Left lung (tissue), 10 donors: ENCODE measurements around the gene PRR33. TPM values are rescaled to one million over a fixed set of nuclear protein-coding genes. Genes with fewer than 3 reads are reported as not detected.

ENCODE experiments used
- ATAC-seq: fragments of 200-7000 bp; cut with Tn5 transposase; one replicate; pipeline ENCODE4 v1.9.1; 2020; ENCODE audit warnings: moderate library complexity
- DNase-seq, 4 donors: peaks; one replicate each; pipeline ENCODE4 v3.0.0-alpha.2; 2013 to 2020
- H3K27ac ChIP-seq, 2 donors: fragments of 200-600 bp; sonication (generic) in 1 of 2; one replicate each; pipeline versions ENCODE4 v1.5.0 to v1.8.0; 2020 to 2021
- H3K27me3 ChIP-seq, 2 donors: fragments of 200-600 bp; sonication (generic) in 1 of 2; one replicate each; pipeline versions ENCODE4 v1.5.0 to v1.8.0; 2020 to 2021
- H3K36me3 ChIP-seq, 2 donors: fragments of 200-600 bp; sonication (generic) in 1 of 2; one replicate each; pipeline versions ENCODE4 v1.5.0 to v1.8.0; 2020 to 2021
- H3K4me1 ChIP-seq, 2 donors: fragments of 200-600 bp; one replicate each; pipeline ENCODE4 v1.8.0; 2021
- H3K4me3 ChIP-seq, 2 donors: fragments of 200-600 bp; sonication (generic) in 1 of 2; one replicate each; pipeline versions ENCODE4 v1.5.0 to v1.8.0; 2020 to 2021; ENCODE audit warnings: mild to moderate bottlenecking in 1 of 2
- H3K9me3 ChIP-seq, 2 donors: fragments of 200-600 bp; sonication (generic) in 1 of 2; one replicate each; pipeline versions ENCODE4 v1.5.0 to v1.8.0; 2020 to 2021
- intact Hi-C, 2 donors: fragments of 100-400 bp; cut with DNase I; formaldehyde crosslinking; loops; one replicate each; pipeline versions ENCODE4 v1.11.2 to v1.14.2; 2022
- polyA plus RNA-seq, 6 donors: library from polyadenylated mRNA; unstranded; fragments of 120-200 nt; gene quantifications; one replicate each; pipeline ENCODE4 v1.2.1, GENCODE V29; 2013; ENCODE audit not compliant: insufficient read length in 6 of 6
- total RNA-seq, 2 donors: library from RNA; stranded (reverse); fragmentation: NEBNext Ultra II Directional; extraction: Animal tissue kit (Norgen Biotek cat#: 25700); gene quantifications; one replicate each; pipeline ENCODE4 v1.2.1, GENCODE V29; 2021
- TF ChIP-seq, protein P1 (sequence below), 2 donors: fragments of 200-600 bp; sonication (generic) in 1 of 2; IDR thresholded peaks; one replicate each; pipeline versions ENCODE4 v1.5.0 to v1.8.0; 2021; ENCODE audit warnings: antibody characterized with exemption in 2 of 2
- donor health status: DM: no; HTN: yes; CAD: no.
- donor health status: DM: no; HTN: no; CAD: no.

PRR33 gene
- total and polyA plus RNA-seq, 8 donors: 0.05 to 0.15 (median 0.11) TPM; not detected in 2

GRCh38 chr11:1890856-1891830, 552 bp downstream of the PRR33 start:
- peak in 1 of 4 donors; percentile 64 for DNase-seq
- H3K9me3 ChIP-seq: no peaks in the 10 kb centered on the region
- H3K27me3 ChIP-seq: peaks cover 0 to 30% of the 10 kb centered on the region in 2 donors
- no peak for ATAC-seq
- intact Hi-C loops: no loop called here
- TF ChIP-seq, protein P1, sequence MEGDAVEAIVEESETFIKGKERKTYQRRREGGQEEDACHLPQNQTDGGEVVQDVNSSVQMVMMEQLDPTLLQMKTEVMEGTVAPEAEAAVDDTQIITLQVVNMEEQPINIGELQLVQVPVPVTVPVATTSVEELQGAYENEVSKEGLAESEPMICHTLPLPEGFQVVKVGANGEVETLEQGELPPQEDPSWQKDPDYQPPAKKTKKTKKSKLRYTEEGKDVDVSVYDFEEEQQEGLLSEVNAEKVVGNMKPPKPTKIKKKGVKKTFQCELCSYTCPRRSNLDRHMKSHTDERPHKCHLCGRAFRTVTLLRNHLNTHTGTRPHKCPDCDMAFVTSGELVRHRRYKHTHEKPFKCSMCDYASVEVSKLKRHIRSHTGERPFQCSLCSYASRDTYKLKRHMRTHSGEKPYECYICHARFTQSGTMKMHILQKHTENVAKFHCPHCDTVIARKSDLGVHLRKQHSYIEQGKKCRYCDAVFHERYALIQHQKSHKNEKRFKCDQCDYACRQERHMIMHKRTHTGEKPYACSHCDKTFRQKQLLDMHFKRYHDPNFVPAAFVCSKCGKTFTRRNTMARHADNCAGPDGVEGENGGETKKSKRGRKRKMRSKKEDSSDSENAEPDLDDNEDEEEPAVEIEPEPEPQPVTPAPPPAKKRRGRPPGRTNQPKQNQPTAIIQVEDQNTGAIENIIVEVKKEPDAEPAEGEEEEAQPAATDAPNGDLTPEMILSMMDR (IDR thresholded peaks at IDR 0.05): no peak
- H3K4me1 ChIP-seq: peaks cover 0 to 27% of the 10 kb centered on the region in 2 donors
- H3K4me3 ChIP-seq: no peak overlapping the region
- H3K27ac ChIP-seq: no peak overlapping the region
- H3K36me3 ChIP-seq: peaks cover 0 to 34% of the 10 kb centered on the region in 2 donors

DNA sequence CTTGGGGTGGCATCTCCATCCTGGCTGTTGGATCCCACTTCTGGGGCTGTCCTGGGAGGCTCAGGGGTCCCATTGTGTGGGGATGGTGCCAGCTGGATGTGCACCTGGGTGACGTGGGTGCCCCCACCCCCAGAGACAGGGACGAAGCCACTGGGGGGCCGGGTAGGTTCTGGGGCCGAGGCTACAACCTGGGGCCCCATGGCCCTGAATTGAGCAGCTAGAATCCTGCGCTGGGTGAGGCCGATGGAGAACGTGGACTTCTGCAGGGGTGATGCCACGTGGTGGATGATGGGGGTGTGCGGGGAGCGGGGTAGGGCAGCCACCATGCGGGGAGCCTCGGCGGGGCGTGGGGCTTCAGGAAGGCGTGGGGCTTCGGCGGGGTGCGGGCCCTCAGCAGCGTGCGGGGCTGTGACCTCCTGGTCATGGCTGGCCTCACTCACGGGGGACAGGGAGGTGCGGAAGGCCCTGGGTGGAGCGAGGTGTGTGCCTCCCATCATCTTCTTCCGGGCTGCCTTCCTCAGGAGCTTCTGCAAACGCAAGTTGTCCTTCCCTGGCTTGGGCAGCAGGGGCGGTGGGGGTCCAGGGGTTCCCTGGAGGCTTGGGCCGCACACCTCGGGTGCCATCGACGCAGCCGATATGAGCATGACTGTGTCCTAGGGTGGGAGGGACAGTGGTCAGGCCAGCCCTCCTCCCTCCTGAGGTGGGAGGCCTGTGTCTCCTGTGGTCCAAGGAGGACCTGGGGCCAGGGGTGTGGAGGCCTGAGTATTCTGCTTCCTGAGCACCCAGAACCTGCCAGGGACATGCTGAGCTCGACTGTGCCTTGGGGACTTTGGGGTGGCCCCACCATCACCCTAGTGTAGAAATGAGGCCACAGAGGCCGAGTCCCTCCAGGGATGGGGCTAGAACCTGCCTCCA, 1.5 kb downstream of the PRR33 start:
- peak in 2 of 4 donors; percentile 31 to 74 for DNase-seq
- ATAC-seq: no peak
- TF ChIP-seq, protein P1 (IDR thresholded peaks at IDR 0.05): no peak
- no peak overlapping the region for H3K27ac ChIP-seq
- no peak overlapping the region for H3K4me3 ChIP-seq
- peaks cover 0 to 44% of the 10 kb centered on the region in 2 donors for H3K36me3 ChIP-seq
- peaks cover 0 to 30% of the 10 kb centered on the region in 2 donors for H3K27me3 ChIP-seq
- no peaks in the 10 kb centered on the region for H3K9me3 ChIP-seq
- H3K4me1 ChIP-seq: peaks cover 0 to 27% of the 10 kb centered on the region in 2 donors
- intact Hi-C loops: loop anchor here in 1 of 2 donors (5.0 kb wide), 1 partner anchor 262 kb away; no protein-coding TSS in a partner anchor

GRCh38 chr11:1889224-1889930, 2.3 kb downstream of the PRR33 start:
- ATAC-seq (peak; percentile 44), DNase-seq (peak in 2 of 4 donors; percentile 41 to 82)
- TF ChIP-seq, protein P1 (IDR thresholded peaks at IDR 0.05): no peak
- Histone ChIP-seq H3K36me3 (peaks cover 0 to 52% of the 10 kb centered on the region in 2 donors), H3K4me3 (no peak overlapping the region), H3K27me3 (peaks cover 0 to 30% of the 10 kb centered on the region in 2 donors), H3K9me3 (no peaks in the 10 kb centered on the region), H3K4me1 (peaks cover 0 to 27% of the 10 kb centered on the region in 2 donors), H3K27ac (no peak overlapping the region)
- intact Hi-C loops: loop anchor here in 1 of 2 donors (5.0 kb wide), 1 partner anchor 263 kb away; no protein-coding TSS in a partner anchor

DNA sequence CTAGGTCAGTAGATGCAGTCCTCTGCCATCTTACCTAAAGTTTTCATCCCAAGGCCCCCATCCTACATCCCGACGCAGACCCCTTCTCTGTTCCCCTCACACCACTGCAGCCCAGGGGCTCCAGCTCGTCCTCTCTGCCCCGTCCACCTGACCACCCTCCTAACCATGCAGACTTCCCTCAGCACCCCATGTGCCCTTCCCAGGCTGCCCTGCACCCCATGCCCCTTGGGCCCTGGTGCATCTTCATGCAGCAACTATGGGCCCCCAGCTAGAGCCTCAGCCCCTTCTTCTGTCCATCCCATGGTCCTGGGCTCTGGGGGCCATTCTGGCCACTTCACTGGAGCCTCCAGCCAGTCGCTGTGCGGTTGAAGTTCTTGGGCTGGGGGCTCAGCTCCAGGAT, 2.9 kb downstream of the PRR33 start:
- peaks cover 0 to 58% of the 10 kb centered on the region in 2 donors for H3K36me3 ChIP-seq
- no peaks in the 10 kb centered on the region for H3K9me3 ChIP-seq
- no peak for ATAC-seq
- TF ChIP-seq, protein P1 (IDR thresholded peaks at IDR 0.05): no peak
- H3K27me3 ChIP-seq: peaks cover 0 to 30% of the 10 kb centered on the region in 2 donors
- intact Hi-C loops: loop anchor here in 1 of 2 donors (5.0 kb wide), 1 partner anchor 263 kb away; no protein-coding TSS in a partner anchor
- H3K4me1 ChIP-seq: peaks cover 0 to 27% of the 10 kb centered on the region in 2 donors
- DNase-seq: peak in 1 of 4 donors; percentile 27
- H3K4me3 ChIP-seq: no peak overlapping the region
- H3K27ac ChIP-seq: no peak overlapping the region
